GM12878 (cell line): ENCODE results near the gene RBPMS2. TPM values are rescaled to one million over a fixed set of nuclear protein-coding genes. Genes with fewer than 3 reads are reported as not detected.

Experiments
- ATAC-seq: fragments of 200-7000 bp; cut with Tn5 transposase; 3 replicates; pipeline ENCODE4 v1.9.1; 2020; ENCODE audit warnings: mild to moderate bottlenecking, moderate library complexity
- Bru-seq: library from RNA; stranded (reverse); fragments of 400-500 nt; gene quantifications from one replicate; lab custom pipeline; 2021; lab: Mats Ljungman, UMichigan
- BruChase-seq, 2 experiments: library from RNA; stranded (reverse); fragments of 400-500 nt; gene quantifications; one replicate each; lab custom pipeline; 2021; lab: Mats Ljungman, UMichigan
- BruUV-seq: library from RNA; stranded (reverse); fragments of 400-500 nt; replicated peaks from 2 replicates; lab custom pipeline; 2021; lab: Mats Ljungman, UMichigan
- CTCF ChIA-PET: fragments of 300-600 bp; sonication (Branson Sonifier 250); formaldehyde crosslinking; extraction: SDS; loops from one replicate; lab custom pipeline; 2021; ENCODE audit warnings: inconsistent platforms; lab: Yijun Ruan, JAX
- POLR2A ChIA-PET: fragments of 350-600 bp; formaldehyde crosslinking; extraction: SDS; loops from one replicate; lab custom pipeline; 2021; ENCODE audit warnings: inconsistent platforms; lab: Charles Lee
- RAD21 ChIA-PET: fragments of 300-600 bp; sonication (Branson Sonifier 250); formaldehyde crosslinking; loops from one replicate; lab custom pipeline; 2023; ENCODE audit warnings: antibody characterized with exemption; ENCODE audit not compliant: unreplicated experiment; lab: Charles Lee
- SMC1A ChIA-PET: fragments of 300-600 bp; sonication (Branson Sonifier 250); formaldehyde crosslinking; loops from one replicate; lab custom pipeline; 2023; ENCODE audit not compliant: unreplicated experiment, uncharacterized antibody; lab: Charles Lee
- DNase-seq: peaks from one replicate; pipeline ENCODE4 v3.0.0-alpha.2; 2011; ENCODE audit warnings: low read depth, low spot score
- FAIRE-seq: peaks from 3 replicates; lab custom pipeline; 2011; peaks lifted over from hg19 to GRCh38; lab: Jason Lieb, UNC
- H2AFZ ChIP-seq: 2 replicates; pipeline ENCODE4 v1.6.0; 2011; ENCODE audit warnings: low read depth, low read length, control low read depth; ENCODE audit not compliant: control insufficient read depth
- H3K27ac ChIP-seq: 2 replicates; pipeline ENCODE4 v1.5.1; 2011; ENCODE audit warnings: control low read depth; ENCODE audit not compliant: control insufficient read depth, insufficient read depth
- H3K27me3 ChIP-seq, 2 experiments: replicated peaks in 1 of 2; 2 replicates each; pipeline versions ENCODE4 v1.6.0 to v1.6.1; 2011; ENCODE audit warnings: low read length in 1 of 2; ENCODE audit not compliant: control insufficient read depth in 2 of 2, insufficient read depth in 2 of 2
- H3K36me3 ChIP-seq, 2 experiments: 2 replicates each; pipeline ENCODE4 v1.5.1; 2011; ENCODE audit warnings: low read length in 1 of 2; ENCODE audit not compliant: control insufficient read depth in 2 of 2, insufficient read depth in 2 of 2
- H3K4me1 ChIP-seq: 2 replicates; pipeline ENCODE4 v1.6.1; 2011; ENCODE audit warnings: mild to moderate bottlenecking, low read length, moderate library complexity, mixed read lengths; ENCODE audit not compliant: control insufficient read depth, insufficient read depth
- H3K4me2 ChIP-seq: 2 replicates; pipeline ENCODE4 v1.6.0; 2011; ENCODE audit warnings: control low read depth; ENCODE audit not compliant: control insufficient read depth, insufficient read depth
- H3K4me3 ChIP-seq: fragments of 200-600 bp; sonication (generic); 2 replicates; pipeline ENCODE4 v1.5.1; 2016
- H3K79me2 ChIP-seq: 2 replicates; pipeline ENCODE4 v1.6.0; 2011; ENCODE audit warnings: low read length; ENCODE audit not compliant: control insufficient read depth, insufficient read depth
- H3K9ac ChIP-seq: 2 replicates; pipeline ENCODE4 v1.8.0; 2011; ENCODE audit warnings: low read length, control low read depth, mixed read lengths; ENCODE audit not compliant: control insufficient read depth, insufficient read depth
- H3K9me3 ChIP-seq: replicated peaks from 3 replicates; pipeline ENCODE4 v1.5.1; 2011; ENCODE audit warnings: mild to moderate bottlenecking, low read length; ENCODE audit not compliant: control insufficient read depth, insufficient read depth
- H4K20me1 ChIP-seq: 2 replicates; pipeline ENCODE4 v1.6.0; 2011; ENCODE audit not compliant: control insufficient read depth, insufficient read depth
- E4F1 ChIP-seq: fragments of 450-650 bp; IDR thresholded peaks from 2 replicates; pipeline ENCODE4 v1.6.1; 2018; ENCODE audit warnings: borderline replicate concordance, mild to moderate bottlenecking; ENCODE audit not compliant: partially characterized antibody
- EGR1 ChIP-seq, 2 experiments: IDR thresholded peaks; 1 replicate in 1 of 2; 2 replicates in 1 of 2; pipeline ENCODE4 v1.6.1; 2011 to 2012; ENCODE audit warnings: low read depth in 2 of 2, low read length in 2 of 2, borderline replicate concordance in 1 of 2, mild to moderate bottlenecking in 1 of 2, moderate library complexity in 1 of 2
- HCFC1 ChIP-seq: fragments of 150-350 bp; IDR thresholded peaks from 2 replicates; pipeline ENCODE4 v1.6.1; 2014; ENCODE audit warnings: low read length
- IKZF2 ChIP-seq, 2 experiments: fragments of 450-650 bp; IDR thresholded peaks; 2 replicates each; pipeline ENCODE4 v1.6.1; 2017; ENCODE audit warnings: mild to moderate bottlenecking in 2 of 2, moderate library complexity in 2 of 2
- POLR2A ChIP-seq: IDR thresholded peaks from 2 replicates; pipeline ENCODE4 v1.6.1; 2011; ENCODE audit warnings: low read depth, mild to moderate bottlenecking, low read length
- RELA ChIP-seq: fragments of 450-650 bp; IDR thresholded peaks from 2 replicates; pipeline ENCODE4 v1.8.0; 2014; ENCODE audit warnings: borderline replicate concordance; ENCODE audit not compliant: partially characterized antibody
- SIN3A ChIP-seq: IDR thresholded peaks from 2 replicates; pipeline ENCODE4 v1.6.1; 2012; ENCODE audit warnings: low read depth, low read length, improper control_type of control experiment
- USF2 ChIP-seq: IDR thresholded peaks from 2 replicates; pipeline ENCODE4 v1.6.1; 2011; ENCODE audit warnings: low read depth, low read length, improper control_type of control experiment, borderline replicate concordance
- ZNF592 ChIP-seq: fragments of 450-650 bp; IDR thresholded peaks from 2 replicates; pipeline ENCODE4 v1.6.1; 2017; ENCODE audit warnings: mild to moderate bottlenecking, moderate library complexity
- WGBS: methylation state at CpG from one replicate; pipeline ENCODE4 v1.1.6; 2016; ENCODE audit warnings: low lambda C conversion rate; ENCODE audit not compliant: insufficient replicate concordance, insufficient coverage; ENCODE audit errors: missing lambda C conversion rate; 5-methylcytosine and 5-hydroxymethylcytosine counted together
- in situ Hi-C: fragments of 300-500 bp; cut with MboI; formaldehyde crosslinking; loops from 9 replicates; pipeline ENCODE4 v1.14.3; 2018; ENCODE audit warnings: mixed read lengths
- intact Hi-C: fragments of 100-400 bp; cut with micrococcal nuclease; formaldehyde crosslinking; loops from one replicate; pipeline ENCODE4 v1.14.2; 2022; ENCODE audit not compliant: unreplicated experiment
- long read RNA-seq, 2 experiments: library from polyadenylated mRNA; unstranded; transcript quantifications; one replicate each; pipeline ENCODE4 v2.0.0, GENCODE V29; 2019 to 2020
- polyA minus RNA-seq, 3 experiments: library from RNA; depleted of rRNA, polyadenylated mRNA; stranded (reverse); fragments of >200 nt; gene quantifications; 2 replicates each; pipeline ENCODE4 v1.2.3, GENCODE V29; 2011
- polyA plus RNA-seq, 11 experiments: library from polyadenylated mRNA; depleted of rRNA in 4 of 11; unstranded in 6 of 11; stranded (reverse) in 5 of 11; fragments of >200 nt; fragmentation: Nextera tagmentation in 4 of 11; fragmentation: Illumina TruSeq in 1 of 11; extraction: Ambion mirVana in 4 of 11; extraction: Trizol in 1 of 11; gene quantifications; 1 replicate in 1 of 11; 2 replicates in 10 of 11; pipeline versions ENCODE4 v1.2.1 to v1.2.3, GENCODE V29; 2011 to 2016; ENCODE audit warnings: inconsistent platforms in 2 of 11, missing spikeins in 2 of 11, low read depth in 1 of 11
- total RNA-seq, 4 experiments: library from RNA; depleted of rRNA in 3 of 4; stranded (reverse); fragments of >200 nt in 3 of 4; fragmentation: Illumina TruSeq in 1 of 4; extraction: Trizol in 1 of 4; gene quantifications; 2 replicates each; pipeline versions ENCODE4 v1.2.1 to v1.2.3, GENCODE V29; 2013 to 2021

The RBPMS2 gene
- total RNA-seq (2013; cell fraction: nucleolus; rRNA removed) = not detected in 2 replicates
- total RNA-seq (2014; rRNA removed) = not detected in 2 replicates
- not detected in 2 replicates for total RNA-seq (2014; rRNA removed; fragmentation: Illumina TruSeq; extraction: Trizol)
- 0.31 and 0.66 TPM in 2 replicates for total RNA-seq (2021)
- 0.34 TPM for polyA plus RNA-seq (2011; ENCODE audit: low read depth)
- polyA plus RNA-seq (2011; rRNA removed) = 0.08 TPM in 1 of 2 replicates, not detected in the other
- polyA plus RNA-seq (2011; cell fraction: cytosol; rRNA removed) = 0.07 and 0.12 TPM in 2 replicates
- polyA plus RNA-seq (2011; cell fraction: nucleus; rRNA removed) = 0.09 and 0.10 TPM in 2 replicates
- polyA plus RNA-seq (2012) = 0.66 and 0.90 TPM in 2 replicates
- polyA plus RNA-seq (2014; fragmentation: Illumina TruSeq; extraction: Trizol) = 0.25 and 0.43 TPM in 2 replicates
- under 1 TPM in 1 of 2 experiments, not detected in 1; 0.09 TPM for polyA plus RNA-seq (2014; fragmentation: Nextera tagmentation; extraction: Ambion mirVana)
- 0.06 and 0.25 TPM in 2 replicates for polyA plus RNA-seq (2014; rRNA removed)
- polyA plus RNA-seq (2016; fragmentation: Nextera tagmentation; extraction: Ambion mirVana) = under 1 TPM; 0.19 to 0.20 TPM
- polyA minus RNA-seq (2011; rRNA and poly(A)+ RNA removed) = not detected in 2 replicates
- not detected in 2 replicates for polyA minus RNA-seq (2011; cell fraction: cytosol; rRNA and poly(A)+ RNA removed)
- not detected in 2 replicates for polyA minus RNA-seq (2011; cell fraction: nucleus; rRNA and poly(A)+ RNA removed)
- Bru-seq, nascent RNA = percentile 31 among the genes with signal in this experiment
- percentile 40 among the genes with signal in this experiment for BruChase-seq, experiment 1, labeled RNA remaining after a 6-hour chase
- percentile 33 among the genes with signal in this experiment for BruChase-seq, experiment 2, labeled RNA remaining after a 2-hour chase
- long read RNA-seq, experiment 1 = 0 reads
- long read RNA-seq, experiment 2 = 0 reads

- H3K27me3 ChIP-seq = peaks cover 10 to 17% of the 10 kb centered on the region in 2 experiments
- in situ Hi-C loops (no loop called here), intact Hi-C loops (no loop called here)
- DNase-seq (no peak), ATAC-seq (peak; percentile 46), FAIRE-seq (no peak)
- H3K4me2 ChIP-seq = peak within 1 kb of the TSS; percentile 79; the same call in 1 of the 2 replicates
- no peaks in the 10 kb centered on the region for H3K9me3 ChIP-seq
- H3K9ac ChIP-seq = no peak within 1 kb of the TSS
- ChIA-PET SMC1A (no interaction called here), RAD21 (no interaction called here), CTCF (no interaction called here), POLR2A (interaction anchor here (0.6 kb wide), 1 partner anchor 20 kb away, joined by 3 read pairs; no protein-coding TSS in a partner anchor)
- peak within 1 kb of the TSS; percentile 50; the same call in 1 of the 2 replicates for H3K4me3 ChIP-seq
- no peaks in the 10 kb centered on the region for H3K79me2 ChIP-seq
- H3K36me3 ChIP-seq = no peaks in the 10 kb centered on the region
- no peaks in the 10 kb centered on the region for H3K4me1 ChIP-seq
- 7% methylated on average over 48 of the region's 90 CpGs for WGBS
- no peaks in the 10 kb centered on the region for H4K20me1 ChIP-seq
- H2AFZ ChIP-seq = no peak within 1 kb of the TSS
- no TSS peak for BruUV-seq
- no peak within 1 kb of the TSS for H3K27ac ChIP-seq
- TF ChIP-seq ZNF592 (no peak), POLR2A (no peak), IKZF2 (IDR thresholded peaks at IDR 0.05) (no peak), HCFC1 (no peak), SIN3A (no peak), USF2 (no peak), EGR1 (IDR thresholded peaks at IDR 0.05; ENCODE audit: borderline replicate concordance in 1 of 2, low read depth in 2 of 2, low read length in 2 of 2) (no peak), E4F1 (no peak), RELA (no peak)
These were observed at the start of gene RBPMS2 for GRCh38 chr15:64775551-64776401. RBPMS2 (minus strand) TSS chr15:64775589; CDS start chr15:64775319, 270 bp downstream.
